ENCODE data around the gene C12orf42.

C12orf42 gene

DNA sequence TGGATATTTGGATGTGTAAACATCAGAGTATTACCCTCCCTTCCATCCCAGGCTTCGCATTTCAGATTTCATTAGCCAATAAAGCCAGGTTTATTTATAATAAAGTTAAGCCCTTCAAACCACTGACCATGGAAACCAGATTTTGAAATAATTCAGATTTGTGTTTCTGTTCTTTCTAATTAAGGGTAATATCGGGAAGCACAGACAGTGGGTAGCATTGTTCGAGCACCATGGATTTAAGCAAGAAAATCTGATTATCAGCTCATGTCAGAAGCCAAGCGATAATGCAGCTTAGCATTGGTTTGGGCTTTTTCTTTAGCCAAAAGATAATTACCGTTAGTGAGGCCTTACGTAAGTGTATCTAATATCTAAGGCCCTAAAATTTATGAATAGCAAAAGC is 116.1 kb downstream of the C12orf42 start:
- no peak overlapping the region for H2BK5ac ChIP-seq (ENCODE audit: low read length)
- H3K4ac ChIP-seq (ENCODE audit: low read depth, low read length) = no peak overlapping the region
- no peak overlapping the region for H4K5ac ChIP-seq (ENCODE audit: low read length)
- no peak overlapping the region for H3K4me2 ChIP-seq (ENCODE audit: low read length)
- H4K8ac ChIP-seq (ENCODE audit: low read depth, low read length) = no peak overlapping the region
- no peak overlapping the region for H3K56ac ChIP-seq (ENCODE audit: low read length)
- no peak overlapping the region for H3K4me3 ChIP-seq (ENCODE audit: low read length)
- no peak overlapping the region for H2BK120ac ChIP-seq (ENCODE audit: low read depth, low read length)
- H3K36me3 ChIP-seq (ENCODE audit: control insufficient read depth, insufficient read depth, low read length) = no peaks in the 10 kb centered on the region
- no peak overlapping the region for H2BK15ac ChIP-seq (replicated peaks; ENCODE audit: low read depth)
- H2AK5ac ChIP-seq (ENCODE audit: low read length) = no peak overlapping the region
- peaks cover 4% of the 10 kb centered on the region for H3K4me1 ChIP-seq (ENCODE audit: control insufficient read depth, low read depth, low read length)
- no peak overlapping the region for H3K9ac ChIP-seq (ENCODE audit: low read length)
- DNase-seq = no peak
- no peak overlapping the region for H3K18ac ChIP-seq (ENCODE audit: low read length)
- no peak overlapping the region for H3K23ac ChIP-seq (ENCODE audit: low read length)
- H3K79me1 ChIP-seq (ENCODE audit: low read length) = no peaks in the 10 kb centered on the region
- H3K27ac ChIP-seq (ENCODE audit: low read depth, low read length) = no peak overlapping the region
- H3K27me3 ChIP-seq (ENCODE audit: insufficient read depth, low read length, poor library complexity) = no peaks in the 10 kb centered on the region
- no peaks in the 10 kb centered on the region for H3K79me2 ChIP-seq (ENCODE audit: control insufficient read depth, insufficient read depth, low read length)
- no CpG with 5 or more reads among the region's 6 CpGs for WGBS (ENCODE audit: extremely low coverage, insufficient coverage, low lambda C conversion rate)

DNA sequence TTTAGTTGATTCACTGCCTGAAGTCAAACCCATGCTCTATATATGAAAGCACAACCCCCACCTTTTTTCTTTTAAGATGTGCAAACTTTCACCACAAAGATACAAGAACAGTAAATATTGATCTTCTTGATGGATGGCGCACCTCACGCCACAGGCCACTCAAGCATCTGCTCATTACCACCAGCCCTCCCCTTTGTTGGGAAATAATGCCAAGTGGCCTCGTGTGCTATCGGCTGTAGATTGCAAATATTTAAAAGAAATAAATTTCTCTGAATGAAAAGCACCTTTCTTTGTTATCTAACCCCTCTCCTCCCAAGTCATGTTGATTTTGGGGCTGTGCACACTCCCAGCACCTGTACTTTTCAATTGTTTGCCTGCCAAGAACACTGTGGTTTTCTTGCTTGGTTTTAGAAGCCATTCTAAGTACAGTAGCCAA is 122.7 kb downstream of the C12orf42 start:
- WGBS (ENCODE audit: extremely low coverage, insufficient coverage, low lambda C conversion rate) = no CpG with 5 or more reads among the region's 4 CpGs
- Histone ChIP-seq H3K18ac (ENCODE audit: low read length) (no peak overlapping the region), H3K4me1 (ENCODE audit: control insufficient read depth, low read depth, low read length) (peaks cover 4% of the 10 kb centered on the region)

DNA sequence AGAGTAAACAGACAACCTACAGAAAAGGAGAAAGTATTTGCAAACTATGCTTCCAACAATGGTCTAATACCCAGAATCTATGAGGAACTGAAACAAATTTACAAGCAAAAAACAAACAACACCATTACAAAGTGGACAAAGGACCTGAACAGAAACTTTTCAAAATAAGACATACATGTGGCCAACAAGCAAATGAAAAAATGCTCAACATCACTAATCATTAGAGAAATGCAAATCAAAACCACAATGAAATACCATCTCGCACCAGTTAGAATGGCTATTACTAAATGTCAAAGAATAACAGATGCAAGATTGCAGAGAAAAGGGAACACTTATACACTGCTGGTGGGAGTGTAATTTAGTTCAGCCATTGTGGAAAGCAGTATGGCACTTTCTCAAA is 125.8 kb downstream of the C12orf42 start:
- Histone ChIP-seq H2BK15ac (replicated peaks; ENCODE audit: low read depth) (no peak overlapping the region), H3K79me2 (ENCODE audit: control insufficient read depth, insufficient read depth, low read length) (no peaks in the 10 kb centered on the region), H3K18ac (ENCODE audit: low read length) (no peak overlapping the region), H4K8ac (ENCODE audit: low read depth, low read length) (no peak overlapping the region), H3K36me3 (ENCODE audit: control insufficient read depth, insufficient read depth, low read length) (no peaks in the 10 kb centered on the region), H3K9ac (ENCODE audit: low read length) (no peak overlapping the region), H2BK120ac (ENCODE audit: low read depth, low read length) (no peak overlapping the region), H3K27me3 (ENCODE audit: insufficient read depth, low read length, poor library complexity) (no peaks in the 10 kb centered on the region), H3K4me1 (ENCODE audit: control insufficient read depth, low read depth, low read length) (no peaks in the 10 kb centered on the region), H3K79me1 (ENCODE audit: low read length) (no peaks in the 10 kb centered on the region), H3K56ac (ENCODE audit: low read length) (no peak overlapping the region), H2AK5ac (ENCODE audit: low read length) (no peak overlapping the region), H3K27ac (ENCODE audit: low read depth, low read length) (no peak overlapping the region), H3K4ac (ENCODE audit: low read depth, low read length) (no peak overlapping the region), H3K4me2 (ENCODE audit: low read length) (no peak overlapping the region), H3K23ac (ENCODE audit: low read length) (no peak overlapping the region), H3K4me3 (ENCODE audit: low read length) (no peak overlapping the region), H2BK5ac (ENCODE audit: low read length) (no peak overlapping the region), H4K5ac (ENCODE audit: low read length) (no peak overlapping the region)
- DNase-seq = no peak
- no CpG with 5 or more reads among the region's 1 CpG for WGBS (ENCODE audit: extremely low coverage, insufficient coverage, low lambda C conversion rate)

More for the DNA sequence above, 122.7 kb downstream of the C12orf42 start:
- Histone ChIP-seq H3K23ac (ENCODE audit: low read length) (no peak overlapping the region), H3K4me2 (ENCODE audit: low read length) (no peak overlapping the region), H3K79me1 (ENCODE audit: low read length) (no peaks in the 10 kb centered on the region), H2AK5ac (ENCODE audit: low read length) (no peak overlapping the region), H3K4ac (ENCODE audit: low read depth, low read length) (no peak overlapping the region), H4K8ac (ENCODE audit: low read depth, low read length) (no peak overlapping the region), H3K27ac (ENCODE audit: low read depth, low read length) (no peak overlapping the region), H4K5ac (ENCODE audit: low read length) (no peak overlapping the region), H2BK120ac (ENCODE audit: low read depth, low read length) (no peak overlapping the region), H3K56ac (ENCODE audit: low read length) (no peak overlapping the region), H3K4me3 (ENCODE audit: low read length) (no peak overlapping the region), H2BK5ac (ENCODE audit: low read length) (no peak overlapping the region), H2BK15ac (replicated peaks; ENCODE audit: low read depth) (no peak overlapping the region), H3K79me2 (ENCODE audit: control insufficient read depth, insufficient read depth, low read length) (no peaks in the 10 kb centered on the region), H3K36me3 (ENCODE audit: control insufficient read depth, insufficient read depth, low read length) (no peaks in the 10 kb centered on the region), H3K9ac (ENCODE audit: low read length) (no peak overlapping the region), H3K27me3 (ENCODE audit: insufficient read depth, low read length, poor library complexity) (no peaks in the 10 kb centered on the region)
- no peak for DNase-seq

DNA sequence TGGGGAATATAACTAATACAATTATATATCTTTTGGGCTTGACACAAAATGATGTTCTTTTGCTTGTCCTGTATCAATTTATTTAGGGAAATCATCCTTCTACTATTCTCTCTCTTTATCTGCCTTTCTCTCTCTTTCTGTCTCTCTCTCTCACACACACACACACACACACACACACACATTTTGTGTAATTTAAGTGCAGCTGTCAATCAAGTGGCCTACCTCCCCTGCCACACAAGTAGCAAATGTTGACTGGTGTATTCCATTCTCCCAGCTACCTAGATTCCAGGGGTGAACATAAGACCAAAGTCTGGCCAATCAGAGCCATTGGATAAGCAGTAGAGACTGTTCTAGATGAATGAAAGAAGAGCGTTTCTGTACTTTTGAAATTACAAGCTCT is 127.6 kb downstream of the C12orf42 start:
- H3K36me3 ChIP-seq (ENCODE audit: control insufficient read depth, insufficient read depth, low read length) = no peaks in the 10 kb centered on the region
- H3K4ac ChIP-seq (ENCODE audit: low read depth, low read length) = no peak overlapping the region
- H4K8ac ChIP-seq (ENCODE audit: low read depth, low read length) = no peak overlapping the region
- no peak overlapping the region for H4K5ac ChIP-seq (ENCODE audit: low read length)
- no peak overlapping the region for H2BK15ac ChIP-seq (replicated peaks; ENCODE audit: low read depth)
- no peak overlapping the region for H3K23ac ChIP-seq (ENCODE audit: low read length)
- no peak overlapping the region for H3K18ac ChIP-seq (ENCODE audit: low read length)
- no peaks in the 10 kb centered on the region for H3K79me2 ChIP-seq (ENCODE audit: control insufficient read depth, insufficient read depth, low read length)
- H3K4me2 ChIP-seq (ENCODE audit: low read length) = no peak overlapping the region
- no peak for DNase-seq
- H2AK5ac ChIP-seq (ENCODE audit: low read length) = no peak overlapping the region
- H3K27ac ChIP-seq (ENCODE audit: low read depth, low read length) = no peak overlapping the region
- H3K4me1 ChIP-seq (ENCODE audit: control insufficient read depth, low read depth, low read length) = no peaks in the 10 kb centered on the region
- no peak overlapping the region for H3K4me3 ChIP-seq (ENCODE audit: low read length)
- no peak overlapping the region for H3K9ac ChIP-seq (ENCODE audit: low read length)
- H2BK120ac ChIP-seq (ENCODE audit: low read depth, low read length) = no peak overlapping the region
- H2BK5ac ChIP-seq (ENCODE audit: low read length) = no peak overlapping the region
- H3K56ac ChIP-seq (ENCODE audit: low read length) = no peak overlapping the region
- H3K79me1 ChIP-seq (ENCODE audit: low read length) = no peaks in the 10 kb centered on the region
- no CpG with 5 or more reads among the region's 1 CpG for WGBS (ENCODE audit: extremely low coverage, insufficient coverage, low lambda C conversion rate)
- H3K27me3 ChIP-seq (ENCODE audit: insufficient read depth, low read length, poor library complexity) = no peaks in the 10 kb centered on the region

DNA sequence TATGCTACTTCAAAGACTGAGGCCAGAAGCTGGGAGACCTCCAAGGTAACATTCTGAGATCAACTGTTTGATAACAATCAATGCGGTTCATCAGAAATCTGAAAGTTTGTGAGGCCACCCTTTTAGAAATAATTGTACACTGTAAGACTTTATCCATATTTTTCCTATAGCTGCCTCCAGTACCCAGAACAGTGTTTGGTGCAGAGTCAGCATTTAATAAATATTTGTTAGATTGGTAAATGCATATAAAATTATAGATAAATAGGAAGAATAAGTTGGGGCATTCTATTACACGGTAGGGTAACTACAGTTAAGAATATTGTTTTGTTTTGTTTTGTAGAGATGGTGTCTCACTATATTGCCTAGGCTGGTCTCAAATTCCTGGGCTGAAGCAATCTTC is 141.4 kb downstream of the C12orf42 start:
- Histone ChIP-seq H3K27ac (ENCODE audit: low read depth, low read length) (no peak overlapping the region), H2BK15ac (replicated peaks; ENCODE audit: low read depth) (no peak overlapping the region), H3K4me3 (ENCODE audit: low read length) (no peak overlapping the region), H2BK120ac (ENCODE audit: low read depth, low read length) (no peak overlapping the region), H4K8ac (ENCODE audit: low read depth, low read length) (no peak overlapping the region), H3K4me1 (ENCODE audit: control insufficient read depth, low read depth, low read length) (no peaks in the 10 kb centered on the region), H3K36me3 (ENCODE audit: control insufficient read depth, insufficient read depth, low read length) (no peaks in the 10 kb centered on the region), H3K23ac (ENCODE audit: low read length) (no peak overlapping the region), H3K79me1 (ENCODE audit: low read length) (no peaks in the 10 kb centered on the region), H3K56ac (ENCODE audit: low read length) (no peak overlapping the region), H3K18ac (ENCODE audit: low read length) (no peak overlapping the region), H3K27me3 (ENCODE audit: insufficient read depth, low read length, poor library complexity) (no peaks in the 10 kb centered on the region), H4K5ac (ENCODE audit: low read length) (no peak overlapping the region), H2AK5ac (ENCODE audit: low read length) (no peak overlapping the region), H3K9ac (ENCODE audit: low read length) (no peak overlapping the region), H2BK5ac (ENCODE audit: low read length) (no peak overlapping the region), H3K4ac (ENCODE audit: low read depth, low read length) (no peak overlapping the region), H3K4me2 (ENCODE audit: low read length) (no peak overlapping the region), H3K79me2 (ENCODE audit: control insufficient read depth, insufficient read depth, low read length) (no peaks in the 10 kb centered on the region)
- whole genome bisulfite sequencing (ENCODE audit: extremely low coverage, insufficient coverage, low lambda C conversion rate) = no CpG with 5 or more reads among the region's 2 CpGs
- no peak for DNase-seq

DNA sequence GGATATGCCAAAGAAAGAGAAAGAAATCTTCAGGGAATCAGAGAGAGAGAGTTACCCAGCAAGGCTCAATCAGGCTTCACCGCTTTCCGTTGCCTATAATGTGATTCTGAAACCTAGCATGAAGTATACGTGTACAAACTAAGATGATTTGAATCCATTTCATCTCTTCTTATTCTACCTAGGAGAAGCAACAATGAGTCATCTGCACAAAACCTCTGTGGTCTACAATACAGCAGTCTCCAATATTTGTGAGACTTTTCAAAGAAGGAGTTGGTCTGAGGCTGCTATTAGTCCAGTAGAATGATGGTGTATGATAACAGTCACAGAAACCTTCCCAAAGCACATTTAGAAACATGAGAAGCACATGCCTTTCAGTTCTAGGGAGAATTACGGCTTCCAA is 141.9 kb downstream of the C12orf42 start:
- Histone ChIP-seq H3K79me2 (ENCODE audit: control insufficient read depth, insufficient read depth, low read length) (no peaks in the 10 kb centered on the region), H3K27me3 (ENCODE audit: insufficient read depth, low read length, poor library complexity) (no peaks in the 10 kb centered on the region), H4K8ac (ENCODE audit: low read depth, low read length) (no peak overlapping the region), H3K4me1 (ENCODE audit: control insufficient read depth, low read depth, low read length) (no peaks in the 10 kb centered on the region), H3K27ac (ENCODE audit: low read depth, low read length) (no peak overlapping the region), H2BK5ac (ENCODE audit: low read length) (no peak overlapping the region), H2BK15ac (replicated peaks; ENCODE audit: low read depth) (no peak overlapping the region), H3K23ac (ENCODE audit: low read length) (no peak overlapping the region), H2AK5ac (ENCODE audit: low read length) (no peak overlapping the region), H3K36me3 (ENCODE audit: control insufficient read depth, insufficient read depth, low read length) (no peaks in the 10 kb centered on the region), H3K56ac (ENCODE audit: low read length) (no peak overlapping the region), H2BK120ac (ENCODE audit: low read depth, low read length) (no peak overlapping the region), H3K4ac (ENCODE audit: low read depth, low read length) (no peak overlapping the region), H3K4me3 (ENCODE audit: low read length) (no peak overlapping the region), H4K5ac (ENCODE audit: low read length) (no peak overlapping the region), H3K4me2 (ENCODE audit: low read length) (no peak overlapping the region), H3K18ac (ENCODE audit: low read length) (no peak overlapping the region), H3K79me1 (ENCODE audit: low read length) (no peaks in the 10 kb centered on the region), H3K9ac (ENCODE audit: low read length) (no peak overlapping the region)
- WGBS (ENCODE audit: extremely low coverage, insufficient coverage, low lambda C conversion rate) = no CpG with 5 or more reads among the region's 4 CpGs
- DNase-seq = no peak

All from mesendoderm (in vitro differentiated cells).